Smooth muscle cell (in vitro differentiated cells): ENCODE measurements around the gene HELB. TPM values are rescaled to one million over a fixed set of nuclear protein-coding genes. Genes with fewer than 3 reads are reported as not detected.

Experiments used
- DNase-seq: peaks from one replicate; lab custom pipeline; 2025; ENCODE audit not compliant: unreplicated experiment; lab: John Stamatoyannopoulos, UW
- H2AFZ ChIP-seq: fragments of 200-600 bp; sonication (generic); 2 replicates; pipeline ENCODE4 v1.6.0; 2016; ENCODE audit warnings: antibody characterized with exemption, low read depth, mild to moderate bottlenecking
- H3F3A ChIP-seq: fragments of 200-600 bp; sonication (generic); 2 replicates; pipeline ENCODE4 v1.6.0; 2017; ENCODE audit warnings: antibody characterized with exemption, low read depth
- H3K27ac ChIP-seq: fragments of 200-600 bp; sonication (generic); 2 replicates; pipeline ENCODE4 v1.5.1; 2016; ENCODE audit warnings: low read depth, mild to moderate bottlenecking
- H3K27me3 ChIP-seq: fragments of 200-600 bp; sonication (generic); 2 replicates; pipeline ENCODE4 v1.6.1; 2016; ENCODE audit warnings: low read depth, mild to moderate bottlenecking
- H3K36me3 ChIP-seq: fragments of 200-600 bp; sonication (generic); 2 replicates; pipeline ENCODE4 v1.5.1; 2016; ENCODE audit warnings: low read depth
- H3K4me1 ChIP-seq: fragments of 200-600 bp; sonication (generic); 2 replicates; pipeline ENCODE4 v1.5.1; 2016; ENCODE audit warnings: low read depth
- H3K4me2 ChIP-seq: fragments of 200-600 bp; sonication (generic); 2 replicates; pipeline ENCODE4 v1.6.0; 2016; ENCODE audit warnings: mild to moderate bottlenecking
- H3K4me3 ChIP-seq: fragments of 200-600 bp; sonication (generic); 2 replicates; pipeline ENCODE4 v1.5.1; 2016; ENCODE audit warnings: mild to moderate bottlenecking
- H3K79me2 ChIP-seq: fragments of 200-600 bp; sonication (generic); 2 replicates; pipeline ENCODE4 v1.6.0; 2016; ENCODE audit warnings: low read depth, mild to moderate bottlenecking
- H3K9ac ChIP-seq: fragments of 200-600 bp; sonication (generic); 2 replicates; pipeline ENCODE4 v1.6.0; 2016; ENCODE audit warnings: low read depth
- H3K9me3 ChIP-seq: fragments of 200-600 bp; sonication (generic); replicated peaks from 2 replicates; pipeline ENCODE4 v1.5.1; 2016; ENCODE audit warnings: low read depth
- H4K20me1 ChIP-seq: fragments of 200-600 bp; sonication (generic); 2 replicates; pipeline ENCODE4 v1.6.0; 2016; ENCODE audit warnings: low read depth
- WGBS: methylation state at CpG from one replicate; pipeline ENCODE4 v1.1.7; 2016; ENCODE audit warnings: low lambda C conversion rate; 5-methylcytosine and 5-hydroxymethylcytosine counted together
- polyA plus RNA-seq: library from polyadenylated mRNA; unstranded; fragments of >200 nt; fragmentation: Nextera tagmentation; extraction: Ambion mirVana; gene quantifications from 2 replicates; pipeline ENCODE4 v1.2.1, GENCODE V29; 2016
- total RNA-seq: library from RNA; depleted of rRNA; stranded (reverse); fragments of >200 nt; gene quantifications from 2 replicates; pipeline ENCODE4 v1.2.3, GENCODE V29; 2014
- TF ChIP-seq, protein P1 (sequence below): fragments of 200-600 bp; sonication (generic); IDR thresholded peaks from 2 replicates; pipeline ENCODE4 v1.5.1; 2017; ENCODE audit warnings: borderline replicate concordance, mild to moderate bottlenecking, antibody characterized with exemption; ENCODE audit not compliant: insufficient read depth, poor library complexity, severe bottlenecking

Gene HELB
- total and polyA plus RNA-seq, 2 experiments from 2014 or later = 1.9 to 5.7 TPM

- no peak overlapping the region for H3K9ac ChIP-seq
- no peaks in the 10 kb centered on the region for H3K4me1 ChIP-seq
- no peak for DNase-seq
- H3K79me2 ChIP-seq = no peaks in the 10 kb centered on the region
- TF ChIP-seq, protein P1, sequence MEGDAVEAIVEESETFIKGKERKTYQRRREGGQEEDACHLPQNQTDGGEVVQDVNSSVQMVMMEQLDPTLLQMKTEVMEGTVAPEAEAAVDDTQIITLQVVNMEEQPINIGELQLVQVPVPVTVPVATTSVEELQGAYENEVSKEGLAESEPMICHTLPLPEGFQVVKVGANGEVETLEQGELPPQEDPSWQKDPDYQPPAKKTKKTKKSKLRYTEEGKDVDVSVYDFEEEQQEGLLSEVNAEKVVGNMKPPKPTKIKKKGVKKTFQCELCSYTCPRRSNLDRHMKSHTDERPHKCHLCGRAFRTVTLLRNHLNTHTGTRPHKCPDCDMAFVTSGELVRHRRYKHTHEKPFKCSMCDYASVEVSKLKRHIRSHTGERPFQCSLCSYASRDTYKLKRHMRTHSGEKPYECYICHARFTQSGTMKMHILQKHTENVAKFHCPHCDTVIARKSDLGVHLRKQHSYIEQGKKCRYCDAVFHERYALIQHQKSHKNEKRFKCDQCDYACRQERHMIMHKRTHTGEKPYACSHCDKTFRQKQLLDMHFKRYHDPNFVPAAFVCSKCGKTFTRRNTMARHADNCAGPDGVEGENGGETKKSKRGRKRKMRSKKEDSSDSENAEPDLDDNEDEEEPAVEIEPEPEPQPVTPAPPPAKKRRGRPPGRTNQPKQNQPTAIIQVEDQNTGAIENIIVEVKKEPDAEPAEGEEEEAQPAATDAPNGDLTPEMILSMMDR = no peak
- no peaks in the 10 kb centered on the region for H4K20me1 ChIP-seq
- H3K27ac ChIP-seq = no peak overlapping the region
- H3K4me2 ChIP-seq = no peak overlapping the region
- H3K9me3 ChIP-seq = no peaks in the 10 kb centered on the region
- H2AFZ ChIP-seq = no peak overlapping the region
- H3F3A ChIP-seq = no peaks in the 10 kb centered on the region
- H3K27me3 ChIP-seq = no peaks in the 10 kb centered on the region
- H3K4me3 ChIP-seq = no peak overlapping the region
- no peaks in the 10 kb centered on the region for H3K36me3 ChIP-seq
Measured at GRCh38 chr12:66262737-66263136, 39.6 kb upstream of the HELB start.

- no peak for DNase-seq
Measured at GRCh38 chr12:66268562-66268961, 33.7 kb upstream of the HELB start.

GRCh38 chr12:66269142-66269541 lies 33.2 kb upstream of the HELB start:
- no peaks in the 10 kb centered on the region for H3F3A ChIP-seq
- no peaks in the 10 kb centered on the region for H4K20me1 ChIP-seq
- no peaks in the 10 kb centered on the region for H3K79me2 ChIP-seq
- no peak overlapping the region for H2AFZ ChIP-seq
- H3K4me2 ChIP-seq = no peak overlapping the region
- H3K9ac ChIP-seq = no peak overlapping the region
- 94% methylated on average over 6 of the region's 6 CpGs for WGBS
- no peaks in the 10 kb centered on the region for H3K27me3 ChIP-seq
- no peaks in the 10 kb centered on the region for H3K4me1 ChIP-seq
- no peak for DNase-seq
- TF ChIP-seq, protein P1 = no peak
- H3K27ac ChIP-seq = no peak overlapping the region
- H3K9me3 ChIP-seq = no peaks in the 10 kb centered on the region
- no peak overlapping the region for H3K4me3 ChIP-seq
- H3K36me3 ChIP-seq = no peaks in the 10 kb centered on the region

More at GRCh38 chr12:66268562-66268961, 33.7 kb upstream of the HELB start:
- Histone ChIP-seq H2AFZ (no peak overlapping the region), H3K36me3 (no peaks in the 10 kb centered on the region), H3K27ac (no peak overlapping the region), H3K9ac (no peak overlapping the region), H3K4me3 (no peak overlapping the region), H4K20me1 (no peaks in the 10 kb centered on the region), H3K4me1 (no peaks in the 10 kb centered on the region), H3K27me3 (no peaks in the 10 kb centered on the region), H3K79me2 (no peaks in the 10 kb centered on the region), H3K9me3 (no peaks in the 10 kb centered on the region), H3K4me2 (no peak overlapping the region), H3F3A (no peaks in the 10 kb centered on the region)
- TF ChIP-seq, protein P1 = no peak
- 86% methylated on average over 3 of the region's 3 CpGs for WGBS

GRCh38 chr12:66269757-66270383 lies 32.4 kb upstream of the HELB start:
- H2AFZ ChIP-seq = no peak overlapping the region
- H3K4me2 ChIP-seq = no peak overlapping the region
- TF ChIP-seq, protein P1 = peak; percentile 61

More at GRCh38 chr12:66269757-66270383, 32.4 kb upstream of the HELB start:
- H3K79me2 ChIP-seq = no peaks in the 10 kb centered on the region
- no peak overlapping the region for H3K4me3 ChIP-seq
- WGBS = 75% methylated on average over 5 of the region's 5 CpGs
- H3K27ac ChIP-seq = no peak overlapping the region
- no peaks in the 10 kb centered on the region for H3K36me3 ChIP-seq
- H3K27me3 ChIP-seq = no peaks in the 10 kb centered on the region
- no peaks in the 10 kb centered on the region for H3K9me3 ChIP-seq
- no peak for DNase-seq
- no peak overlapping the region for H3K9ac ChIP-seq
- no peaks in the 10 kb centered on the region for H3K4me1 ChIP-seq
- no peaks in the 10 kb centered on the region for H4K20me1 ChIP-seq
- no peaks in the 10 kb centered on the region for H3F3A ChIP-seq
